Measurements from ENCODE around the gene AKAP1. TPM values are rescaled to one million over a fixed set of nuclear protein-coding genes. Genes with fewer than 3 reads are reported as not detected.

AKAP1 gene
- polyA plus RNA-seq, 1 donor (not counting 4 experiments of a cell fraction or from before 2014, with no cell fraction given), result 24.1 TPM

DNA sequence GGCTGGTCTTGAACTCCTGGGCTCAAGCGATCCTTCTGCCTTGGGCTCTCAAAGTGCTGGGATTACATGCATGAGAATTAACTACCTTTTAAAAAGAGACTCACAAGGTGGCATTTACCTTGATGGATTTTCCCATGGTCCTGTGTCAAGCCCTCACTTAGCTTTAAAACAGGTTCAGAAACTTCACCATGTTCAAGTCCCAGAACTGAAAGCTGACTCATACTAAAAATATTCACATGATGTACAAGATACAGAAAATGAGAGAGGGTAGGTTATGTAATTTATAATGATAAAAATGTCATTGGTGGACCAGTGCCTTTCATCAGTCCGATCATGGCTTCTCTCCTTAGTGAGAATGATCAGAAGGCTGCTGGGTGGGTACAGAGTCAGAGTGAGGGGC lies 4.3 kb upstream of the AKAP1 start:
- Histone ChIP-seq H3K79me2 (ENCODE audit: control insufficient read depth, insufficient read depth, low read length) (peaks cover 2% of the 10 kb centered on the region), H3K9me3 (ENCODE audit: control insufficient read depth, low read depth, low read length) (no peaks in the 10 kb centered on the region), H4K20me1 (ENCODE audit: control insufficient read depth, extremely low read depth, insufficient read depth, low read length) (no peaks in the 10 kb centered on the region), H2AFZ (ENCODE audit: control insufficient read depth, low read length) (no peak overlapping the region), H3K4me3 (ENCODE audit: control insufficient read depth in 2 of 3, extremely low read depth in 1 of 3, insufficient read depth in 2 of 3, low read depth in 1 of 3, low read length in 3 of 3) (no peak overlapping the region), H3K4me1 (ENCODE audit: control insufficient read depth, extremely low read depth, insufficient read depth, low read length) (peaks cover 7% of the 10 kb centered on the region), H3K9me1 (ENCODE audit: control insufficient read depth, extremely low read depth, insufficient read depth, low read length) (no peaks in the 10 kb centered on the region), H3K9ac (ENCODE audit: control insufficient read depth, extremely low read depth, insufficient read depth, low read length) (no peak overlapping the region), H3K27me3 (ENCODE audit: control insufficient read depth, extremely low read depth, insufficient read depth, low read length) (no peaks in the 10 kb centered on the region), H3K27ac (ENCODE audit: control insufficient read depth, insufficient read depth, low read length) (no peak overlapping the region), H3K4me2 (ENCODE audit: control insufficient read depth, extremely low read depth, insufficient read depth, low read depth, low read length) (no peak overlapping the region), H3K36me3 (ENCODE audit: control insufficient read depth in 2 of 2, extremely low read depth in 1 of 2, insufficient read depth in 2 of 2, low read length in 2 of 2) (no peaks in the 10 kb centered on the region)
- FAIRE-seq (no peak), DNase-seq (ENCODE audit: low read depth, low spot score) (no peak)
- TF ChIP-seq EZH2 (IDR thresholded peaks at IDR 0.05; ENCODE audit: low read length), result no peak
- no peak for TF ChIP-seq CTCF (optimal IDR thresholded peaks at IDR 0.05 in 1 of 3, IDR thresholded peaks at IDR 0.05 in 1 of 3, conservative IDR thresholded peaks at IDR 0.05 in 1 of 3; ENCODE audit: extremely low read depth in 1 of 3, insufficient read depth in 2 of 3, low read length in 3 of 3)
- dilution Hi-C loops (cut with MboI; ENCODE audit: extremely low pct_ligation_motif_present, low sequenced_read_pairs), result no loop called here

- dilution Hi-C loops (cut with MboI; ENCODE audit: extremely low pct_ligation_motif_present, low sequenced_read_pairs), result no loop called here
- no peak overlapping the region for H3K4me3 ChIP-seq (ENCODE audit: control insufficient read depth in 2 of 3, extremely low read depth in 1 of 3, insufficient read depth in 2 of 3, low read depth in 1 of 3, low read length in 3 of 3)
- H3K4me1 ChIP-seq (ENCODE audit: control insufficient read depth, extremely low read depth, insufficient read depth, low read length), result peaks cover 11% of the 10 kb centered on the region
- no peak overlapping the region for H3K9ac ChIP-seq (ENCODE audit: control insufficient read depth, extremely low read depth, insufficient read depth, low read length)
- no peaks in the 10 kb centered on the region for H3K9me3 ChIP-seq (ENCODE audit: control insufficient read depth, low read depth, low read length)
- FAIRE-seq (no peak), DNase-seq (ENCODE audit: low read depth, low spot score) (no peak)
- H3K79me2 ChIP-seq (ENCODE audit: control insufficient read depth, insufficient read depth, low read length), result peaks cover 17% of the 10 kb centered on the region
- H3K4me2 ChIP-seq (ENCODE audit: control insufficient read depth, extremely low read depth, insufficient read depth, low read depth, low read length), result no peak overlapping the region
- H3K27me3 ChIP-seq (ENCODE audit: control insufficient read depth, extremely low read depth, insufficient read depth, low read length), result no peaks in the 10 kb centered on the region
- no peak overlapping the region for H3K27ac ChIP-seq (ENCODE audit: control insufficient read depth, insufficient read depth, low read length)
- no peaks in the 10 kb centered on the region for H4K20me1 ChIP-seq (ENCODE audit: control insufficient read depth, extremely low read depth, insufficient read depth, low read length)
- H3K36me3 ChIP-seq (ENCODE audit: control insufficient read depth in 2 of 2, extremely low read depth in 1 of 2, insufficient read depth in 2 of 2, low read length in 2 of 2), result no peaks in the 10 kb centered on the region
- no peak overlapping the region for H2AFZ ChIP-seq (ENCODE audit: control insufficient read depth, low read length)
- H3K9me1 ChIP-seq (ENCODE audit: control insufficient read depth, extremely low read depth, insufficient read depth, low read length), result no peaks in the 10 kb centered on the region
- TF ChIP-seq EZH2 (IDR thresholded peaks at IDR 0.05; ENCODE audit: low read length) (no peak), CTCF (optimal IDR thresholded peaks at IDR 0.05 in 1 of 3, IDR thresholded peaks at IDR 0.05 in 1 of 3, conservative IDR thresholded peaks at IDR 0.05 in 1 of 3; ENCODE audit: extremely low read depth in 1 of 3, insufficient read depth in 2 of 3, low read length in 3 of 3) (no peak)
Observed at GRCh38 chr17:57082441-57082840, 2.6 kb upstream of the AKAP1 start.
